M059J (cell line): ENCODE measurements around the gene FNBP1. TPM values are rescaled to one million over a fixed set of nuclear protein-coding genes. Genes with fewer than 3 reads are reported as not detected.

ENCODE experiments used
- DNase-seq: peaks from one replicate; pipeline ENCODE4 v3.0.0-alpha.2; 2012; ENCODE audit warnings: low read depth
- total RNA-seq: library from RNA; depleted of rRNA; stranded (reverse); fragments of >200 nt; shearing (Covaris generic); gene quantifications from 2 replicates; pipeline ENCODE4 v1.2.3, GENCODE V29; 2014

FNBP1 gene
- total RNA-seq, 1 experiment from 2014 or later = 24.2 TPM

GRCh38 chr9:129875687-129876395 lies 167.1 kb downstream of the FNBP1 start:
- DNase-seq = no peak

- no peak for DNase-seq
Measured at GRCh38 chr9:129875181-129875611, 167.8 kb downstream of the FNBP1 start.

GRCh38 chr9:129874261-129875101 lies 168.5 kb downstream of the FNBP1 start:
- no peak for DNase-seq

GRCh38 chr9:129873563-129874190 lies 169.3 kb downstream of the FNBP1 start:
- no peak for DNase-seq

GRCh38 chr9:129871046-129871445 lies 171.9 kb downstream of the FNBP1 start:
- DNase-seq = no peak

GRCh38 chr9:129869585-129870501 lies 173.1 kb downstream of the FNBP1 start:
- DNase-seq = no peak

- no peak for DNase-seq
Measured at GRCh38 chr9:129868872-129869486, 174.0 kb downstream of the FNBP1 start.

- no peak for DNase-seq
Measured at GRCh38 chr9:129868023-129868871, 174.7 kb downstream of the FNBP1 start.

GRCh38 chr9:129867136-129868022 lies 175.6 kb downstream of the FNBP1 start:
- no peak for DNase-seq

GRCh38 chr9:129866394-129867135 lies 176.4 kb downstream of the FNBP1 start:
- no peak for DNase-seq

GRCh38 chr9:129865668-129866320 lies 177.2 kb downstream of the FNBP1 start:
- DNase-seq = no peak

GRCh38 chr9:129864991-129865647 lies 177.9 kb downstream of the FNBP1 start:
- no peak for DNase-seq

- peak; percentile 100 for DNase-seq
Measured at GRCh38 chr9:129863059-129863690, 179.8 kb downstream of the FNBP1 start.

- no peak for DNase-seq
Measured at GRCh38 chr9:129861447-129861827, 181.6 kb downstream of the FNBP1 start.

- DNase-seq = no peak
Measured at GRCh38 chr9:129860653-129861446, 182.1 kb downstream of the FNBP1 start.
